GM08714 (cell line): Measurements from ENCODE around the gene LDLRAD3.

Experiments
- H3K4me3 ChIP-seq: fragments of 200-500 bp; sonication (Bioruptor generic); 2 replicates; pipeline ENCODE4 v1.5.1; 2014; ENCODE audit warnings: mild to moderate bottlenecking, low read length, inconsistent platforms
- ZNF274 ChIP-seq: IDR thresholded peaks from 2 replicates; pipeline ENCODE4 v1.6.1; 2012; ENCODE audit warnings: mild to moderate bottlenecking, low read depth, low read length

Gene LDLRAD3

DNA sequence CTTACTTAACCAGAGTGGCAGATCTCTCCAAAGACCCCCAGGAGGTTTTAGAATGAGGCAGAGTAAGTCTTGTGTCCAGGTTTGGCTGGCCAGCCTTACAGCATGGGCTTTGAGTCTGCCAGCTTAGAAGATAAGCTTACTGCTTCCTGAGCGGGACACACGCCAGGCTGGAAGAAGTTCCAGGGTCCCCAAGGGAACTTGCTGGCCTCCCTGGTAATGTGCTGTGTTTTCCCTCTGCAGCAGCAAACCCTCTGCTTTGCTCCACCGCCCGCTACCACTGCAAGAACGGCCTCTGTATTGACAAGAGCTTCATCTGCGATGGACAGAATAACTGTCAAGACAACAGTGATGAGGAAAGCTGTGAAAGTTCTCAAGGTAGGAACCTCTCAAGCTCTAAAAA, 154.2 kb downstream of the LDLRAD3 start:
- no peak for TF ChIP-seq ZNF274
- no peak overlapping the region for H3K4me3 ChIP-seq

DNA sequence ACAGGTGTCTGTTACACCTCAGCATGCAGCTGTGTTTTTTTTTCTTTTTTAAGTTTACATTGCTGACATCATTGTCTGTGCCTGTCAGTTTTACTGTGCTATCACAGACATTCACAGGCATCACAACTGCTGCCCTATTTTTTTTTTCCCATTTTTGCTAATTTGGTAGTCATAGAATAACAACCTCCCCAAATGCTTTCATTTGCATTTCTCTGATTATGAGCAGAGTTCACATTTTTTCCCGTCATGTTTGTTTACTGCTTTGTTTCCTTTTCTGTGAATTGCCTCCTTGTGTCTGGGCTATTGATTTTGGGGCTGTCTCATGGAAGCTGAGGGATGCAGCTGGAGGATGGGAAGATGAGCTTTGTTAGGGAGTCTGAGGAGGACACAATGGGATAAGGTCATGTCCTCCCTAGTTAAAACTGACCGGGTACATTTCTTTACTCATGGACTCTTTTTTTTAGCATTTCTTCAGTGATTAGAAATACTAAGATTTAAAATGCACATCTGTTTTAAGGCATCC, 155.1 kb downstream of the LDLRAD3 start:
- TF ChIP-seq ZNF274: no peak
- H3K4me3 ChIP-seq: no peak overlapping the region

DNA sequence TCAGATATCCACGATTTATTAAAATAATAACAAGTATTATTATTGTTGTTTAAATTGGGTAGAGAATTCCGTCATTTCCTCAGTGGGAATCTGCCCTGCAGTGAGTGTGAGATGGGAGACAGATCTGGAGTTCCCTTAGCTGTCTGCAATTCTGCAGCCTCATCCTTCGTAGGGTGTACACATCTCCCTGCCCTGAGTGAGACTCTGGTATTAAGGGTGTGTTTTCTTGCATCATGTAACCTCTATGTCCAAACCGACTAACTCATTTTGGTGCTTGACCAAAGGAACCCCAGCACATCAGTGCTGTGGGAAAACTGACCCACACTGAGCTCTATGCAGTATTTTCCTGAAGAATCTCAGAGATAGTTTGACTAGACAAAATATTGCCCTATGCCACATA, 157.6 kb downstream of the LDLRAD3 start:
- H3K4me3 ChIP-seq: no peak overlapping the region
- TF ChIP-seq ZNF274: no peak

DNA sequence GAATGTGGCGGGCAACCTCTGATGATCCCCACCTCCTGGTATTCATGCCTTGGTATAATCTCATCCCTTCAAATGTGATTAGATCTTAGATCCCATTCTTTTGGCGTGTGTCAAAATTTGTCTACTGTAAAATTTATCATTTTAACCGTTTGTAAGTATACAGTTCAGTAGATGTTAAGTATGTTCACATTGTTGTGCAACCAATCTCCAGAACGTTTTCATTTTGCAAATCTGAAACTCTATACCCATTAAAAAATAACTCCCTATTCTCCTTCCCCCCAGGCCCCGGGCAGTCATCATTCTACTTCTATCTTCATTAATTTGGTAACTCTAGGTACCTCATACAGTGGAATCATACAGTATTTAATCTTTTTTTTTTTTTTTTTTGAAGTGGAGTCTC, 159.0 kb downstream of the LDLRAD3 start:
- no peak overlapping the region for H3K4me3 ChIP-seq
- no peak for TF ChIP-seq ZNF274

DNA sequence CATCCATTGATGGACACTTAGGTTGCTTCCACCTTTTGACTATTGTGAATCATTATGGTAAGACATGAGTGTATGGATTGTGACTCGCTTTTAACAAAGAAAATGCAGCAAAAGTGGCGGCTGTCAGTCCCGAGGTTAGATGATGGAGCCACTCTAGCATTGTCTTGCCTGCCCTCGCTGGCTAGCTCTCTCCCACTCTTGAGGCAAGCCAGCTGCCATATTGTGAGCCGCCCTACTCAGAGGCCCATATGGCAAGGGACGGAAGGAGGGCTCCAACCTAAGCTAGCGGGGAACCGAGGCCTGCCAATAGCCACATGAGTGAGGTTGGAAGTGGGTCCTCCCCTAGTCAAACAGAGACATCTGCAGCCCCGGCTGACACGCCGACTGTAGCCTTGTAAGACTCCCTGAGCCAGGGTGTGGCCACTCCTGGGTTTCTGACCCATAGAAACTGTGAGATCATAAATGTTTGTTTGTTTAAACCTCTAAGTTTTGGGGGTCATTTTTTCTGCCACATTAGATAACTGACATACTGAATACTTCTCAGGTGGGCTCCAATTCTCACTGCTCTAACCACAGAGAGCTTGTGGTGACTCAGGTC, 160.2 kb downstream of the LDLRAD3 start:
- no peak overlapping the region for H3K4me3 ChIP-seq
- TF ChIP-seq ZNF274: no peak

DNA sequence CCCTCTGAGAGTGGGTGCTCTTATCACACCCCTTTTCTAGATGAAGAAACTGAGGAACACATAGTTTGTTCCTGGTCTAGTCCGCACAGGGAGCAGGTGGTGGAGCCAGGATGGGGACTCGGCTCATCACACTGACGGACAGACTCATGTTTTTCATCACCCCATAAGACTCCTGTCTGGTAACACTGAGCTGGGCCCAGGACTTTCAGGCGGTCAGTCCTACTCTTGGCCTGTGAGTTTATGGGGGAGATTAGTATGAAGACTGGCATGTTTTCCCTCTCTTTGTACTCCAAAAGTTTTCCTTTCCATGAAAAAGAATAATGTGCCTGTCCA, 160.8 kb downstream of the LDLRAD3 start:
- TF ChIP-seq ZNF274: no peak

DNA sequence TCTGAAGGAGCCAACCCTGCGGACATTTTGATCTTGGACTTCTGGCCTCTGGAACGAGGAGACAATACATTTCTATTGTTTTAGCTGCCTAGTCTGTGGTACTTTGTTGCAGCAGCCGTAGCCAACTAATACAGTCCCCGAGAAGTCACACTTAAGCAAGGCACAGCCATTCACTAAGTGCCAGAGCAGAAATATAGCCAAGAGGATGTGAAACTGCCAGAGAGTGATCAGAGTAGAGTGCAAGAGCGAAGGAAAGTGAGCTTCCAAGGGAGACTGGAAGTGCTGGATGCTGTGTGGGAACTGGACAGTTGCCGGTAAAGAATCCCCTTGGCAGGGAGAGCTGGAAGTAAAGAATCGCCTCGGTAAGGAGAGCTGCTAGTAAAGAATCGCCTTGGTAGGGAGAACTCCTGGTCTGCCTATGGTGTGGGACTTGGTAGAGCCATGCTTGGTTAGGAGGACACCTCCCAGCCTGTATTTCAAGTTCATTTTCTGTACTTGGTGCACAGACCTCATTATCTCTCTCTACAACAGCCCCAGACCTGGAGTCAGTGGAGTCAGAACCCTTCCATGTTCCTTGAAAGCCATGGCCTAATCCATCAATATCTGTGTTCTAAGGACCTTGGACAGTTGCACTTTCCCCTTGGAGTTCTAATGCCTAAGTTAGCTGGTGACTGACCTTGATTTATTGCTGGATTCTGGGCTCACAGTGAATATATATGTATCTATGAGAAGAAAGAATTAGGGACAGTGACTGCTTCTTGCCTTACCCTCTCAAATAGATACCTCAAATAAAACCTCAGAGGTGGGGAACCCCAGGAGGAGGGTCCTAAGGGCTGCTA, 162.1 kb downstream of the LDLRAD3 start:
- no peak overlapping the region for H3K4me3 ChIP-seq

More for the DNA sequence above, 160.8 kb downstream of the LDLRAD3 start:
- H3K4me3 ChIP-seq: no peak overlapping the region

DNA sequence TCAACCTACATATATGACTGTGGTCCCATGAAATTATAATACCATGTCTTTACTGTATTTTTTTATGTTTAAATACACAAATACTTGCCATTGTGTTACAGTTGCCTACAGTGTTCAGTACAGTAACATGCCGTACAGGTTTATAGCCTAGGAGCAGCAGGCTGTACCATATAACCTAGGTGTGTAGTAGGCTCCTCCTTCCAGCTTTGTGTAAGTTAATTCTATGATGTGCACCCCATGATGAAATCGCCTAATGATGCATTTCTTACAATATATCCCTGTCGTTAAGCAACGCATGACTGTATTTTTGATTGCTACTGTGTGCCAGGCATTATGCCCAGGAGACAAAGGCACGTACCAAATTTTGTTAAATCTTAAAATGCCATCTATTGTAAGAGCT, 163.7 kb downstream of the LDLRAD3 start:
- H3K4me3 ChIP-seq: no peak overlapping the region
- TF ChIP-seq ZNF274: no peak

More for the DNA sequence above, 162.1 kb downstream of the LDLRAD3 start:
- no peak for TF ChIP-seq ZNF274

DNA sequence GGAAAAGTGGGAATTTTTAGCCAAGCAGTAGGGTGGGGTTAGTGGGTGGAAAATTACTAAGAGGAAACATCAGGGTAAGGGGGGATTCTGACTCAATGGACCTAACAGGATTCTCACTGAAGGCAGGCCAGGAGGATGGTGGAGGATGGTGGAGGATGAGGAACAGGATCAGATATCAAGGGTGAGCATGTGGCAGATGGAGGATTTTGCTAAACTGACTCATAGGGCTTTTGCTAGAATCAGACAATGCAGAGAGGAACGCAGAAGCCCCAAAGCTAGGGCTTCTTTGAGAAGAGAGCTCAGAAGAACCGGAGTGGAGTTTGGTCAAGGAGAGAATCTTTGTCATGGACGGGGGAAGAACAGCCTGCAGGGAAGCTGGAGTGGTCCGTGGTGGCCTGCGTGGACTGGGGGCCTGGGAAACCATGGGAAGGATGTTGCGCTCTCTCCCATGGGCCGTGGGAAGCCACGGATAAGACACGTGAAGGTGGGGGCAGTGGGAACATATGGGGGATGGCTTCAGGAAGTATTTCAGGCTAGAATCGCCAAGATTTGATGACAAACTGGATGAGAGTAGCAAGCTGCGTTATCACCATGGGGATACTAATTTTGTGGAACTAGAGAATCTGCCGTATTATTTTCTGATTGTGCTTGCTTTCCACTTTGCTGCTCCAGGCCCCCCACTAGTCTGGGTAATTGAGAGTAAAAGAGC, 165.2 kb downstream of the LDLRAD3 start:
- no peak for TF ChIP-seq ZNF274
- no peak overlapping the region for H3K4me3 ChIP-seq

DNA sequence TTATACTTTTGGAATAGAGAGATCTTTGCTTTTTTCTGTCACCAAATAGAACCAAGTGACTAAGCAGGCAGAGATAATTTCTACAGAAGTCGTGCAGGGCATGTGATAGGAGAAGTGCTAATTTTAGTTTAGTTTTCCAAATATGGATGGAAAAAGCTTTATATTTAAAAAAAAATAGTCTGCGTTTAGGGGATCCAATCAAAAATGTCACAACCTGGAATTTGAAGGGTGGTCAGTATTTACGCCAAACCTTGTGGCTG, 165.7 kb downstream of the LDLRAD3 start:
- TF ChIP-seq ZNF274: no peak
- no peak overlapping the region for H3K4me3 ChIP-seq

DNA sequence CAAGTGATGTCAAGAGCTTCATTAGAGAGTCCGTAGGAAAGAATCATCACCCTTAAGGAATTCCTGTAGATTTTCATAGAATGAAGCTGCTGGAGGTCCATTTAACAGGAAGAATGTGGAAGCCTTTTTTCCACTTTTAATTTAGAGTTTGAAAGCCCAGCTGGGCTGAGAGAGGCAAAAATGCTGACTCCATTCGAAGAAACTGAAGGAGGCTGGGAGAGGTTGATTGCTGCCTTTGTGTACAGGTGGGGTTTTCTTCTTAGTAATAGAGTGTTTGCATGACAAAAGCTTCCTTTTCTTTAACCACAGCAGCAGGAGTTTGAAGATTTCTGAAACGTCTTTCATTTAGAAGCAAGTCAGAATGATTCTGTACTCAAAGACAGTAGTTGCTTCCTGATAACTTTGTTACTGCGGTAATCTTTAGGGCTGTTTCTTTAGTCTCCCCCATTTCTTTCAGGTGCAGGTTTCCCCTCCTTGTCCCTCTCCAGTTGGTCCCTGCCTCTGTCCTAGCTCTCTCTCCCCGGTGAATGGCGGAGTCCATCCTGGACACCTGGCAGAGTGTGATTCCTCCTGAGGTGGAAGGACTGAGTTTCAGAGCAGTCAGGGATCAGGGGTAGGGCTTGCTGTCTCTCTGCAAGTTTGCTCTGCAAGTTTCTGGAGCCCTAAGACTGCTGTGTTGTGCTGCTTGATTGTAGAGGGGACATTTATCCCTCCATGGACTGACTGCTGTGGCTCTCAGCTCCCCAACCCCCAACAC, 166.2 kb downstream of the LDLRAD3 start:
- H3K4me3 ChIP-seq: no peak overlapping the region
- TF ChIP-seq ZNF274: no peak

DNA sequence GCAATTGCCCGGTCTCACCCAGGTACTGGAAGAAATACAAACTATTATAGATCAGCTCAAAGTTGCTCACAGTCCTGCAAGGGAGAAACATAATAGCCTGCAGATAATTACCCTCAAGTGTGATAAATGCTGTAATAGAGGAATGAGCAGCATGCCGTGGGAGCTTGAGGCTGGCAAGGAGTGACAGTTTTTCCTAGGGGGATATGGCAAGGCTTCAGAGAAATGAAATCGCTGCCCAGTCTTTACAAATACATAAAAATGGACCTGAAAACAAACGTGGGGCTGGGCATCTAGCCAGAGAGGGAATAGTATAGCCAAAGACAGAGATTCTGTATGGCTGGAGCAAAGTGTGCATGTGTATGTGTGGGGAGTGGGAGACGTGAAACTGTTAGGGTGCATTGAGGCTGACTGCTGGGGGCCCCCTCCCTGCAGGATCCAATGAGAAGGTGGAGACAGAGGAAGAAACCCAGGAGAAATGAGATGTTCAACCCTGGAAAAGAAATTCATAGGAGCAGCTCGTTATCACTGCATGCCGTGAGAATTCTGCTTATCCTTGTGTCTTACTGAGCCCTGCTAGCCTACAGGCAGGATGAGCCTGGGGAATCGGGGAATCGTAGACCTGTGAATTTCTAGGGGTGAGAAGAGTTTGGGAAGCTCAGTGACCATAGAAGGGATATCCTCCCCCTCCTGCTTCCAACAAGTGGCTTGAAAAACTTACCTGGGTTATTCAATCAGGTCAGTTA, 167.0 kb downstream of the LDLRAD3 start:
- no peak for TF ChIP-seq ZNF274
- H3K4me3 ChIP-seq: no peak overlapping the region

DNA sequence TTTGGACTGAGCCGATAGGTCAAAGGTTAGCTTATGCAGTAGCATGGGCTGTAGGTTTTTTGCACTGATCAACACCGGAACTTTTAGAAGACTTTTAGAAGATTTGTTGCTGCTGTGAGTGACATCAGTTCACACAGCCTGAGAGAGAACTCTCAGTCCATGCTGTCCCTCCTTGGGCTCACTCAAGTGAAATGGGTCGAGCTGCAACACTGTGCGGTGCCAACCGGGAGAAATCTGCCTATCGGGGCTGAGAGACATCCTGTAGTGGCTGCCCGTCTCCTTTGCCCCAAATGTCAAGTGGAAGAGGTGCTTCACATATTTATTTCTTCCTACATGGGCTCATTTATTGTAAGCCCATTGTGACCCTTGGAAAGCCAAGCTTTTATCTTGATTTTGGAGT, 170.2 kb downstream of the LDLRAD3 start:
- no peak overlapping the region for H3K4me3 ChIP-seq
- TF ChIP-seq ZNF274: no peak

DNA sequence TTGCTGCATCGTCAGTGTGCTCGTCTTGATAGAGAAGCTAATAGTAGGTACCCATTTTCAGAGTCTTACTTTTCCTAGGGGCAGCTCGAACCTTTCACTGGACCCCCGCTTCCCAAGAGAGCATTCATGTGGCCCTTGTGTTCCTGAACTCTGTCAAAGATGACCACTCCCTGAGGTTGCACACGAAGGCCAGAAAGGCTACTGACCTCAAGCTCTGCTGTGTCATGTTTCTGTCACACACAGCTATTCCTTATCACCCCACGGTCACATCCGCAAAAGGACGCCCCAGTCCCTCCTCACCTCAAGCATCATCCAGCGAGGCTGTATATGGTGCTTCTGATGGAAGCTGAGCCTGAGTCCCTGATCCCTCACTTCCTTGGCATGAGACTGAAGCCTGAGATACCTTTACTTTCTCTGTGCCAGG, 171.5 kb downstream of the LDLRAD3 start:
- H3K4me3 ChIP-seq: no peak overlapping the region
- no peak for TF ChIP-seq ZNF274
